ENCODE results near the gene ST6GAL2.

ST6GAL2 gene

DNA sequence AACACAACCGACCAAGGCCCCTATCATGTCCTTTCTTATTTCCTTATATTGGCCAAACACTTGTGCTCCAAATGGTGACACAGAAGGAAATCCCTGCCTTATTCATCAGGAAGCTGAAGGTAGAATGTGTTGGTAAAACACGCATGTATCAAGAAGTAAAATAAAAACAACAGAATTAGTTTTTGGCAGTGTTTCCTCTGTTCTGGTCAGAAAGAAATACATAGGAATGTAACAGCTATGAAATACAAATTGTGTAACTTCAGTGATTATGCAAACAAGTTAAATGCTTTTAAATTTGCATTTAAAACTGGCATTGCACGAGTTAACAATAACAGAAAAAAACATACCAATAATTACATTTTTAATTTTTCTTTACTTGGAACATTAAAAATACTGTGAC lies 19.3 kb downstream of the ST6GAL2 start:
- TF ChIP-seq, protein P1, sequence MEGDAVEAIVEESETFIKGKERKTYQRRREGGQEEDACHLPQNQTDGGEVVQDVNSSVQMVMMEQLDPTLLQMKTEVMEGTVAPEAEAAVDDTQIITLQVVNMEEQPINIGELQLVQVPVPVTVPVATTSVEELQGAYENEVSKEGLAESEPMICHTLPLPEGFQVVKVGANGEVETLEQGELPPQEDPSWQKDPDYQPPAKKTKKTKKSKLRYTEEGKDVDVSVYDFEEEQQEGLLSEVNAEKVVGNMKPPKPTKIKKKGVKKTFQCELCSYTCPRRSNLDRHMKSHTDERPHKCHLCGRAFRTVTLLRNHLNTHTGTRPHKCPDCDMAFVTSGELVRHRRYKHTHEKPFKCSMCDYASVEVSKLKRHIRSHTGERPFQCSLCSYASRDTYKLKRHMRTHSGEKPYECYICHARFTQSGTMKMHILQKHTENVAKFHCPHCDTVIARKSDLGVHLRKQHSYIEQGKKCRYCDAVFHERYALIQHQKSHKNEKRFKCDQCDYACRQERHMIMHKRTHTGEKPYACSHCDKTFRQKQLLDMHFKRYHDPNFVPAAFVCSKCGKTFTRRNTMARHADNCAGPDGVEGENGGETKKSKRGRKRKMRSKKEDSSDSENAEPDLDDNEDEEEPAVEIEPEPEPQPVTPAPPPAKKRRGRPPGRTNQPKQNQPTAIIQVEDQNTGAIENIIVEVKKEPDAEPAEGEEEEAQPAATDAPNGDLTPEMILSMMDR (IDR thresholded peaks at IDR 0.05): no peak
- H2AFZ ChIP-seq: no peak overlapping the region

DNA sequence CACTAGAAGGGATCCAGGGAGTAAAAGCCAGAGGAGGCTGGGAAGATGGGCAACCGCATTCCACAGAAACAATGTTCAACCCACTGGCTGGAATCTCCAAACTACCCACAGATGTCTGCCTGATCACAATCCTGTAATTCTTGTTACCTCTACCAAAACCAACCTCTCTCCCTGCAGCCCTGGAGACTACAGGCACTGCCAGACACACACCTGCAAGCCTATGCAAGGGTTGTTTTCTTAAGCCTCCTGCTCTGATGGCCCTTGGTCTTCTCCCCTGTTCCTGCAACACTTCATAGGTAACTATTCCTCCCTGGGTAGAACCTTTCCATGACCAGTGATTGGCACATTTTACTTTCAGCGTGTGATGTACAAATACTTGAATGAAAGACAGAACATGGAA lies 21.9 kb downstream of the ST6GAL2 start:
- Histone ChIP-seq H3K79me2 (no peaks in the 10 kb centered on the region), H3K36me3 (ENCODE audit: control insufficient read depth, insufficient read depth, low read length) (no peaks in the 10 kb centered on the region), H3K9me3 (ENCODE audit: control insufficient read depth, low read length) (no peaks in the 10 kb centered on the region), H2AFZ (no peak overlapping the region), H3K27ac (no peak overlapping the region), H3K27me3 (ENCODE audit: control insufficient read depth, insufficient read depth, low read length) (no peaks in the 10 kb centered on the region), H3K4me3 (ENCODE audit: low read depth, low read length) (no peak overlapping the region), H3K9ac (no peak overlapping the region), H3K4me2 (ENCODE audit: low read length) (no peak overlapping the region), H3K4me1 (no peaks in the 10 kb centered on the region)
- TF ChIP-seq, protein P1 (IDR thresholded peaks at IDR 0.05): no peak

More for the DNA sequence above, 19.3 kb downstream of the ST6GAL2 start:
- Histone ChIP-seq H3K27me3 (ENCODE audit: control insufficient read depth, insufficient read depth, low read length) (no peaks in the 10 kb centered on the region), H3K36me3 (ENCODE audit: control insufficient read depth, insufficient read depth, low read length) (no peaks in the 10 kb centered on the region), H3K4me3 (ENCODE audit: low read depth, low read length) (no peak overlapping the region), H3K27ac (no peak overlapping the region), H3K4me1 (no peaks in the 10 kb centered on the region), H3K79me2 (no peaks in the 10 kb centered on the region), H3K9me3 (ENCODE audit: control insufficient read depth, low read length) (no peaks in the 10 kb centered on the region), H3K4me2 (ENCODE audit: low read length) (no peak overlapping the region), H3K9ac (no peak overlapping the region)

DNA sequence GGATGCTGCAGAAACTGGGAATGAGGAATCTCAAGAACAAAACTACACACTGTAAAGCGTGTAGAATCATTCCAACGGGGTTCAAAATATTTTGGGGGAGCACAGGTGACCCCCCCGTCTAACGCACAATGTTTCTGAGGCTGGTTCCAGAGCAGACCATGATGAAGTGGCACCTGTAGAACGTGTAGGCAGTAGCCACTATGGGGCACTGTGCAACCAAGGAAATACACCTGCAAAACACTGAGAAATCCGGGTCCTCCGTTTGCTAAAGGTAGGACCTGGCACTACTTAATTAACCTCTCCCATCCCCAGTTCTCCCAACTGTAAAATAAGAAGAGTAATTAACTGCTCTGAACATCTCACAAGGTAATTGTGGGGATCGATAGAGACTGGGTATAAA lies 22.6 kb downstream of the ST6GAL2 start:
- Histone ChIP-seq H3K9ac (no peak overlapping the region), H3K4me2 (ENCODE audit: low read length) (no peak overlapping the region), H3K4me1 (no peaks in the 10 kb centered on the region), H3K4me3 (ENCODE audit: low read depth, low read length) (no peak overlapping the region), H2AFZ (no peak overlapping the region), H3K79me2 (no peaks in the 10 kb centered on the region), H3K27ac (no peak overlapping the region), H3K36me3 (ENCODE audit: control insufficient read depth, insufficient read depth, low read length) (no peaks in the 10 kb centered on the region), H3K27me3 (ENCODE audit: control insufficient read depth, insufficient read depth, low read length) (no peaks in the 10 kb centered on the region), H3K9me3 (ENCODE audit: control insufficient read depth, low read length) (no peaks in the 10 kb centered on the region)
- TF ChIP-seq, protein P1 (IDR thresholded peaks at IDR 0.05): no peak

DNA sequence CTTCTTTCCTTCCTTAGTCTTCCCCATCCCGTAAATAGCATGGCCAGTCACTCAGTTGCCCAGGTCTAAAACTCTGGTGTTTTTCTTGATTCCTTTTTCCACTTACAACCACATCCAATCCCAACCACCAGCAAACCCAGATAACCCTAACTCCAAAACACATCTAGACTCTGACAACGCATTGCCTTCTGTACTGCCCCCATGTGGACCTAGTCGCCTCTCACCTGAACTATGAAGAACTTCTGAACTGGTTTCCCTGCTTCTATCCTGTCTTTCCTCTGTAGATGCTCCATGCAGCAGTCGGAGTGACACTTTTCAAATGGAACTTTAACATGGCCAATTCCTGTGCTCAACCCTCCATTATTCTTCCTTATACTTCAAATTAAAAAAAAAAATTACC lies 26.5 kb downstream of the ST6GAL2 start:
- H3K4me1 ChIP-seq: no peaks in the 10 kb centered on the region
- no peaks in the 10 kb centered on the region for H3K36me3 ChIP-seq (ENCODE audit: control insufficient read depth, insufficient read depth, low read length)
- no peaks in the 10 kb centered on the region for H3K9me3 ChIP-seq (ENCODE audit: control insufficient read depth, low read length)
- no peaks in the 10 kb centered on the region for H3K79me2 ChIP-seq
- no peaks in the 10 kb centered on the region for H3K27me3 ChIP-seq (ENCODE audit: control insufficient read depth, insufficient read depth, low read length)
- no peak overlapping the region for H3K4me3 ChIP-seq (ENCODE audit: low read depth, low read length)
- H2AFZ ChIP-seq: no peak overlapping the region
- no peak overlapping the region for H3K4me2 ChIP-seq (ENCODE audit: low read length)
- H3K9ac ChIP-seq: no peak overlapping the region
- TF ChIP-seq, protein P1 (IDR thresholded peaks at IDR 0.05): no peak
- no peak overlapping the region for H3K27ac ChIP-seq

DNA sequence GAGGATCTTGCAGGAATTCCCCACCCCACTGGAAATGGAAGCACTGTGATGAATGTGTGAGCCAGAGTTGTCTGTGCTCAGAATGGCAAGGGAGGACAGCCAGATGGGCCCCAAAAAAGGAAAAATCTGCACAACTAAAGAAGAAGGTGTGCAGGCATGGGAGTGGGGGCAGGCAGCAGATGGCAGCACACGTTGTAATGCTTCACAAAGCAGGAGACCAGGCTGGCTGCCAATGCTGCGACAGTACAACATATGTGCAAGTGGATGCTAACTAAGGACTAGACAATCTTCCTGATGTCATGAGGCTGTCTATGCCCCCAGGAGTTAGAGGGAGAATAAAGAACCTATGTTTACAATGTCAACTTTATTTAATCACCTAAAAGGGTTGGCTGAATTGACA lies 27.2 kb downstream of the ST6GAL2 start:
- H3K4me1 ChIP-seq: no peaks in the 10 kb centered on the region
- H3K9ac ChIP-seq: no peak overlapping the region
- TF ChIP-seq, protein P1 (IDR thresholded peaks at IDR 0.05): no peak
- H3K4me3 ChIP-seq (ENCODE audit: low read depth, low read length): no peak overlapping the region
- no peak overlapping the region for H3K4me2 ChIP-seq (ENCODE audit: low read length)
- H3K27me3 ChIP-seq (ENCODE audit: control insufficient read depth, insufficient read depth, low read length): no peaks in the 10 kb centered on the region
- H3K79me2 ChIP-seq: no peaks in the 10 kb centered on the region
- no peak overlapping the region for H2AFZ ChIP-seq
- H3K27ac ChIP-seq: no peak overlapping the region
- no peaks in the 10 kb centered on the region for H3K36me3 ChIP-seq (ENCODE audit: control insufficient read depth, insufficient read depth, low read length)
- no peaks in the 10 kb centered on the region for H3K9me3 ChIP-seq (ENCODE audit: control insufficient read depth, low read length)
